Body of pancreas (tissue), 4 donors: Measurements from ENCODE around the gene ZW10. TPM values are rescaled to one million over a fixed set of nuclear protein-coding genes. Genes with fewer than 3 reads are reported as not detected.
"Not testable (repeated sequence)": the region's sequence is repeated elsewhere in the genome, so short reads cannot be mapped to it uniquely, and the experiment has no call there.

ENCODE experiments used
- ATAC-seq: fragments of 150-250 bp; one replicate; pipeline ENCODE4 v1.9.1; 2016
- DNase-seq, 4 donors: peaks; one replicate each; pipeline ENCODE4 v3.0.0-alpha.2; 2019
- H3K27ac ChIP-seq, 4 donors: fragments of 200-600 bp; sonication (generic); 1 replicate in 3 of 4; 2 replicates in 1 of 4; pipeline versions ENCODE4 v1.5.1 to v1.6.1; 2016 to 2019; ENCODE audit warnings: mild to moderate bottlenecking in 1 of 4, mixed read lengths in 1 of 4, moderate library complexity in 1 of 4
- H3K27me3 ChIP-seq, 2 donors: fragments of 200-600 bp; sonication (generic); one replicate each; pipeline ENCODE4 v1.6.0; 2016; ENCODE audit warnings: mild to moderate bottlenecking in 1 of 2
- H3K36me3 ChIP-seq, 2 donors: fragments of 200-600 bp; sonication (generic); replicated peaks in 1 of 2; 2 replicates each; pipeline ENCODE4 v1.5.1; 2016; ENCODE audit warnings: low read depth in 2 of 2; ENCODE audit not compliant: insufficient read depth in 1 of 2
- H3K4me1 ChIP-seq: fragments of 200-600 bp; sonication (generic); one replicate; pipeline ENCODE4 v1.6.0; 2016
- H3K4me3 ChIP-seq, 2 donors: fragments of 200-600 bp; sonication (generic); 1 replicate in 1 of 2; 2 replicates in 1 of 2; pipeline ENCODE4 v1.5.1; 2016 to 2019
- H3K9me3 ChIP-seq, 3 donors: fragments of 200-600 bp; sonication (generic); 1 replicate in 2 of 3; 2 replicates in 1 of 3; pipeline ENCODE4 v1.5.1; 2016
- CTCF ChIP-seq, 7 experiments: fragments of 450-650 bp in 4 of 7; fragments of 200-600 bp in 3 of 7; sonication (generic) in 3 of 7; IDR thresholded peaks; one replicate each; pipeline ENCODE4 v1.5.1; 2016 to 2019; ENCODE audit warnings: antibody characterized with exemption in 7 of 7
- POLR2A ChIP-seq, 3 donors: fragments of 450-650 bp; IDR thresholded peaks; one replicate each; pipeline ENCODE4 v1.6.1; 2016; ENCODE audit warnings: antibody characterized with exemption in 3 of 3, mild to moderate bottlenecking in 2 of 3
- WGBS, 2 donors: methylation state at CpG; one replicate each; pipeline ENCODE4 v1.1.5; 2017; 5-methylcytosine and 5-hydroxymethylcytosine counted together
- intact Hi-C: fragments of 100-400 bp; cut with DNase I; formaldehyde crosslinking; loops from one replicate; pipeline ENCODE4 v1.15.1; 2023
- total RNA-seq, 2 donors: library from RNA; depleted of rRNA; stranded (reverse); fragments of >200 nt; gene quantifications; one replicate each; pipeline ENCODE4 v1.1.0, GENCODE V29; 2016

The ZW10 gene
- total RNA-seq, 2 donors from 2014 or later, result 6.9 to 10.4 TPM

- 85 to 89% methylated on average over 2 of the region's 2 CpGs for whole genome bisulfite sequencing, 2 donors
- H3K27ac ChIP-seq, result no peak overlapping the region
- H3K4me3 ChIP-seq, result no peak overlapping the region
- H3K36me3 ChIP-seq, result peaks cover 0 to 7% of the 10 kb centered on the region in 2 donors
- no peaks in the 10 kb centered on the region for H3K4me1 ChIP-seq
- no peaks in the 10 kb centered on the region for H3K27me3 ChIP-seq
- DNase-seq (no peak), ATAC-seq (no peak)
- TF ChIP-seq POLR2A (IDR thresholded peaks at IDR 0.05), result no peak
- no peak for TF ChIP-seq CTCF (IDR thresholded peaks at IDR 0.05)
- intact Hi-C loops, result no loop called here
- H3K9me3 ChIP-seq, result no peaks in the 10 kb centered on the region
These were observed 8.8 kb downstream of the ZW10 start for GRCh38 chr11:113764527-113765219.

GRCh38 chr11:113763040-113763439 is 10.5 kb downstream of the ZW10 start:
- peaks cover 0 to 18% of the 10 kb centered on the region in 2 donors for H3K36me3 ChIP-seq
- 95 to 98% methylated on average over 2 of the region's 2 CpGs for WGBS, 2 donors
- DNase-seq, H3K4me1 ChIP-seq, ATAC-seq, H3K27me3 ChIP-seq, intact Hi-C loops, H3K9me3 ChIP-seq, H3K4me3 ChIP-seq, H3K27ac ChIP-seq: not testable (repeated sequence)

- Histone ChIP-seq H3K4me1 (no peaks in the 10 kb centered on the region), H3K9me3 (no peaks in the 10 kb centered on the region), H3K36me3 (peaks cover 10 to 25% of the 10 kb centered on the region in 2 donors), H3K4me3 (no peak overlapping the region), H3K27ac (no peak overlapping the region), H3K27me3 (no peaks in the 10 kb centered on the region)
- intact Hi-C loops, result no loop called here
- DNase-seq (no peak), ATAC-seq (no peak)
- WGBS, 2 donors, result 93 to 94% methylated on average over 3 of the region's 3 CpGs
- TF ChIP-seq POLR2A (IDR thresholded peaks at IDR 0.05) (no peak), CTCF (IDR thresholded peaks at IDR 0.05) (no peak)
These were observed 13.3 kb downstream of the ZW10 start for GRCh38 chr11:113760241-113760640.

GRCh38 chr11:113752932-113753331 is 20.6 kb downstream of the ZW10 start:
- intact Hi-C loops, result no loop called here
- ATAC-seq, result no peak
- 87 to 91% methylated on average over 3 of the region's 3 CpGs for WGBS, 2 donors
- H3K4me3 ChIP-seq, result no peak overlapping the region
- no peaks in the 10 kb centered on the region for H3K4me1 ChIP-seq
- H3K9me3 ChIP-seq, result no peaks in the 10 kb centered on the region
- no peaks in the 10 kb centered on the region for H3K27me3 ChIP-seq
- TF ChIP-seq POLR2A (IDR thresholded peaks at IDR 0.05) (no peak), CTCF (IDR thresholded peaks at IDR 0.05) (no peak)
- H3K36me3 ChIP-seq, result peaks cover 10 to 11% of the 10 kb centered on the region in 2 donors
- H3K27ac ChIP-seq, result no peak overlapping the region
- DNase-seq, result no peak

GRCh38 chr11:113736323-113736722 is 37.2 kb downstream of the ZW10 start:
- no peaks in the 10 kb centered on the region for H3K27me3 ChIP-seq
- no peak for TF ChIP-seq CTCF (IDR thresholded peaks at IDR 0.05)
- TF ChIP-seq POLR2A (IDR thresholded peaks at IDR 0.05), result no peak
- no peaks in the 10 kb centered on the region for H3K9me3 ChIP-seq
- 88 to 100% methylated on average over 1 of the region's 1 CpG for WGBS, 2 donors
- intact Hi-C loops, result no loop called here
- H3K36me3 ChIP-seq, result peaks cover 0 to 37% of the 10 kb centered on the region in 2 donors
- DNase-seq (no peak), ATAC-seq (no peak)
- H3K4me1 ChIP-seq, result no peaks in the 10 kb centered on the region
- no peak overlapping the region for H3K27ac ChIP-seq
- H3K4me3 ChIP-seq, result no peak overlapping the region
